COLO668 (cell line): ENCODE data around the gene P2RY14.

ENCODE experiments used
- DNase-seq: peaks from one replicate; lab custom pipeline; 2025; ENCODE audit not compliant: unreplicated experiment; lab: John Stamatoyannopoulos, UW

Gene P2RY14

GRCh38 chr3:151278230-151278629, at the start of gene P2RY14:
Gene P2RY14, minus strand, starts transcription at chr3:151278542. Its CDS starts 64,226 bp downstream, at chr3:151214316.
- DNase-seq: no peak

GRCh38 chr3:151327571-151328198, 49.3 kb upstream of the P2RY14 start:
- DNase-seq: no peak

GRCh38 chr3:151322511-151322910, 44.2 kb upstream of the P2RY14 start:
- no peak for DNase-seq

GRCh38 chr3:151321526-151321925, 43.2 kb upstream of the P2RY14 start:
- no peak for DNase-seq

- DNase-seq: no peak
Observed at GRCh38 chr3:151320131-151320530, 41.8 kb upstream of the P2RY14 start.

GRCh38 chr3:151319628-151320027, 41.3 kb upstream of the P2RY14 start:
- no peak for DNase-seq

GRCh38 chr3:151318991-151319390, 40.6 kb upstream of the P2RY14 start:
- no peak for DNase-seq

GRCh38 chr3:151318313-151318712, 40.0 kb upstream of the P2RY14 start:
- DNase-seq: no peak

- no peak for DNase-seq
Observed at GRCh38 chr3:151316267-151316991, 38.1 kb upstream of the P2RY14 start, which contains the start of gene GPR87. Gene GPR87, minus strand, starts transcription at chr3:151316820. Its CDS starts 16,720 bp downstream, at chr3:151300100.

- no peak for DNase-seq
Observed at GRCh38 chr3:151315846-151316245, 37.5 kb upstream of the P2RY14 start.

- no peak for DNase-seq
Observed at GRCh38 chr3:151315136-151315535, 36.8 kb upstream of the P2RY14 start.

- no peak for DNase-seq
Observed at GRCh38 chr3:151314593-151314992, 36.3 kb upstream of the P2RY14 start.

- DNase-seq: no peak
Observed at GRCh38 chr3:151314137-151314536, 35.8 kb upstream of the P2RY14 start.

GRCh38 chr3:151312972-151313371, 34.6 kb upstream of the P2RY14 start:
- no peak for DNase-seq

- DNase-seq: no peak
Observed at GRCh38 chr3:151309566-151309965, 31.2 kb upstream of the P2RY14 start.

GRCh38 chr3:151307583-151308488, 29.5 kb upstream of the P2RY14 start:
- DNase-seq: no peak

GRCh38 chr3:151307131-151307530, 28.8 kb upstream of the P2RY14 start:
- DNase-seq: no peak

- DNase-seq: no peak
Observed at GRCh38 chr3:151306168-151306810, 27.9 kb upstream of the P2RY14 start.

- no peak for DNase-seq
Observed at GRCh38 chr3:151305775-151306151, 27.4 kb upstream of the P2RY14 start.

GRCh38 chr3:151305060-151305774, 26.9 kb upstream of the P2RY14 start:
- no peak for DNase-seq
